Skin epidermis (tissue), 12 donors: Measurements from ENCODE around the gene ADRA2A.

Experiments
- H3K27ac ChIP-seq, 21 experiments: fragments of 200-600 bp; sonication (generic) in 11 of 21; one replicate each; pipeline ENCODE4 v1.5.0; 2020; ENCODE audit warnings: mild to moderate bottlenecking in 3 of 21, inconsistent platforms in 2 of 21, moderate library complexity in 2 of 21
- H3K4me3 ChIP-seq, 7 experiments: fragments of 200-600 bp; sonication (generic) in 2 of 7; one replicate each; pipeline ENCODE4 v1.5.0; 2020; ENCODE audit warnings: inconsistent platforms in 2 of 7, mild to moderate bottlenecking in 2 of 7, moderate library complexity in 1 of 7

Gene ADRA2A

GRCh38 chr10:111127081-111127848 lies 50.4 kb downstream of the ADRA2A start:
- H3K4me3 ChIP-seq: no peak overlapping the region
- H3K27ac ChIP-seq: no peak overlapping the region

GRCh38 chr10:111128331-111129180 lies 51.7 kb downstream of the ADRA2A start:
- no peak overlapping the region for H3K4me3 ChIP-seq
- no peak overlapping the region for H3K27ac ChIP-seq

- Histone ChIP-seq H3K4me3 (no peak overlapping the region), H3K27ac (no peak overlapping the region)
These were observed 52.5 kb downstream of the ADRA2A start for GRCh38 chr10:111129363-111129762.

DNA sequence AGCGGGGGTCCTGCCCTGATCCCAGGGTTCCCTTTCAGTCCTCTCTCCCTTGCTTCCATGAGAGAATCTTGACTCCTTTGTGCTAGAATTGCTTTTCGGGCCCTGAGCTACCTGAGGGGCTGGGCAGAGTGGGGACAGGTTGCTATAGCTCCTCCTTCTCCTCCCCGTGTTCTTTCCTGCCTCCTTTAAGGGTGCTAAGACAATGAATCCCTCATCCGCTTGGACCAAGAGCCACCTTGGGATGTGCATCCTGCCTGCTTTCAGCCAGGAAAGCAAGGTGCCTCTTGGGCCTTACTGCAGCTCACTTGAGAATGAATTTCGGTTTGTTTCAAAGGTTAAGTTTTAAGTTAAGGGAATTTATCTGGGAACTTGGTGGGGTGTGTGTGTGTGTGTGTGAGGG lies 53.6 kb downstream of the ADRA2A start:
- no peak overlapping the region for H3K27ac ChIP-seq
- H3K4me3 ChIP-seq: no peak overlapping the region
